ENCODE data around the gene DUSP1. TPM values are rescaled to one million over a fixed set of nuclear protein-coding genes. Genes with fewer than 3 reads are reported as not detected.

The DUSP1 gene
- total and polyA plus RNA-seq, 9 of the 15 experiments (the other 6 are each of a cell fraction or from before 2014, with no cell fraction given), result 2.1 to 14.2 (median 8.5) TPM

GRCh38 chr5:172788771-172789686 lies 18.0 kb upstream of the DUSP1 start (continued):
- TF ChIP-seq HMBOX1 (IDR thresholded peaks at IDR 0.05), result peak; percentile 76
- TF ChIP-seq MAFK (IDR thresholded peaks at IDR 0.05; ENCODE audit: low read length), result no peak
- no peak for TF ChIP-seq POLR3G (IDR thresholded peaks at IDR 0.05; ENCODE audit: extremely low read depth, insufficient read length, insufficient replicate concordance)
- no peak for TF ChIP-seq ARID3A (IDR thresholded peaks at IDR 0.05; ENCODE audit: borderline replicate concordance, low read depth, low read length)
- peak; percentile 56 to 59; a peak in 1 of 4 replicates for TF ChIP-seq MAZ (CRISPR knock-in tag; conservative IDR thresholded peaks at IDR 0.05 in 1 of 2, IDR thresholded peaks at IDR 0.05 in 1 of 2)
- peak; percentile 74 for TF ChIP-seq EP400 (IDR thresholded peaks at IDR 0.05)
- TF ChIP-seq NFE2L1 (tag; IDR thresholded peaks at IDR 0.05; ENCODE audit: borderline replicate concordance, low read depth), result 0 out of 2 replicates have a peak, but pooled peaks have one; percentile 4
- no peak for TF ChIP-seq ZNF589 (CRISPR knock-in tag; IDR thresholded peaks at IDR 0.05; ENCODE audit: low read depth)
- TF ChIP-seq ZNF354B (CRISPR knock-in tag; IDR thresholded peaks at IDR 0.05), result no peak
- TF ChIP-seq KLF6 (CRISPR knock-in tag; IDR thresholded peaks at IDR 0.05; ENCODE audit: borderline replicate concordance), result no peak
- no peak for TF ChIP-seq CGGBP1 (CRISPR knock-in tag; IDR thresholded peaks at IDR 0.05)
- TF ChIP-seq ZNF124 (CRISPR knock-in tag; IDR thresholded peaks at IDR 0.05), result no peak
- no peak for TF ChIP-seq ZNF280A (IDR thresholded peaks at IDR 0.05; ENCODE audit: low read depth, partially characterized antibody)
- TF ChIP-seq RFX5 (IDR thresholded peaks at IDR 0.05; ENCODE audit: low read depth, low read length), result no peak
- no peak for TF ChIP-seq TFAM (CRISPR knock-in tag; conservative IDR thresholded peaks at IDR 0.05)
- no peak for TF ChIP-seq NCOA6 (IDR thresholded peaks at IDR 0.05)
- TF ChIP-seq NFATC3 (IDR thresholded peaks at IDR 0.05), result no peak
- no peak for TF ChIP-seq GTF2F1 (IDR thresholded peaks at IDR 0.05; ENCODE audit: low read depth, low read length)
- TF ChIP-seq FOXJ3 (CRISPR knock-in tag; IDR thresholded peaks at IDR 0.05), result no peak
- no peak for TF ChIP-seq ZNF239 (CRISPR knock-in tag; IDR thresholded peaks at IDR 0.05)
- no peak for TF ChIP-seq E4F1 (CRISPR knock-in tag; IDR thresholded peaks at IDR 0.05; ENCODE audit: borderline replicate concordance)
